Endothelial cell of umbilical vein (primary cell): ENCODE results near the gene SLC25A21. TPM values are rescaled to one million over a fixed set of nuclear protein-coding genes. Genes with fewer than 3 reads are reported as not detected.

Experiments
- BruUV-seq: library from RNA; stranded (reverse); fragments of 400-500 nt; replicated peaks from 2 replicates; lab custom pipeline; 2021; lab: Mats Ljungman, UMichigan
- CTCF ChIA-PET: fragments of 300-600, 350-600 bp; sonication (Branson Sonifier 250); formaldehyde crosslinking; loops from one replicate; lab custom pipeline; 2021; ENCODE audit warnings: antibody characterized with exemption, inconsistent platforms; lab: Charles Lee
- POLR2A ChIA-PET: fragments of 300-600, 350-600 bp; sonication (Branson Sonifier 250); formaldehyde crosslinking; loops from one replicate; lab custom pipeline; 2021; ENCODE audit warnings: antibody characterized with exemption, inconsistent platforms; lab: Charles Lee
- DNase-seq: peaks from one replicate; pipeline ENCODE4 v3.0.0-alpha.2; 2011; ENCODE audit warnings: low read depth, low spot score
- FAIRE-seq: peaks from 2 replicates; lab custom pipeline; 2011; peaks lifted over from hg19 to GRCh38; lab: Jason Lieb, UNC
- H2AFZ ChIP-seq: 2 replicates; pipeline ENCODE4 v1.6.0; 2012; ENCODE audit warnings: low read depth, low read length, control low read depth, inconsistent platforms
- H3K27ac ChIP-seq: 2 replicates; pipeline ENCODE4 v1.5.1; 2011; ENCODE audit warnings: low read depth, mild to moderate bottlenecking, control low read depth, low read length, moderate library complexity; ENCODE audit not compliant: insufficient read depth
- H3K27me3 ChIP-seq, 2 experiments: 2 replicates each; pipeline versions ENCODE4 v1.6.0 to v1.6.1; 2011; ENCODE audit warnings: low read length in 2 of 2, mixed read lengths in 1 of 2; ENCODE audit not compliant: control insufficient read depth in 2 of 2, insufficient read depth in 2 of 2
- H3K36me3 ChIP-seq, 2 experiments: 2 replicates in 1 of 2; 3 replicates in 1 of 2; pipeline ENCODE4 v1.5.1; 2011; ENCODE audit warnings: low read length in 2 of 2, mild to moderate bottlenecking in 1 of 2, moderate library complexity in 1 of 2; ENCODE audit not compliant: control insufficient read depth in 2 of 2, insufficient read depth in 2 of 2; ENCODE audit errors: extremely low read depth in 1 of 2
- H3K4me1 ChIP-seq: 3 replicates; pipeline ENCODE4 v1.5.1; 2011; ENCODE audit warnings: mild to moderate bottlenecking, low read length; ENCODE audit not compliant: control insufficient read depth, insufficient read depth; ENCODE audit errors: extremely low read depth
- H3K4me2 ChIP-seq: 2 replicates; pipeline ENCODE4 v1.6.1; 2011; ENCODE audit warnings: low read length, control low read depth, mixed read lengths; ENCODE audit not compliant: insufficient read depth
- H3K4me3 ChIP-seq, 3 experiments: fragments of 200-600 bp in 1 of 3; sonication (generic), shearing (Covaris generic) in 1 of 3; replicated peaks in 1 of 3; 2 replicates each; pipeline ENCODE4 v1.5.1; 2011 to 2016; ENCODE audit warnings: control low read depth in 3 of 3, low read length in 3 of 3, mild to moderate bottlenecking in 2 of 3, inconsistent platforms in 1 of 3, low read depth in 1 of 3, moderate library complexity in 1 of 3; ENCODE audit not compliant: insufficient read depth in 1 of 3
- H3K79me2 ChIP-seq: 2 replicates; pipeline ENCODE4 v1.6.0; 2012; ENCODE audit warnings: low read length, inconsistent platforms; ENCODE audit not compliant: control insufficient read depth, insufficient read depth
- H3K9ac ChIP-seq: replicated peaks from 2 replicates; pipeline ENCODE3; 2011; ENCODE audit warnings: low read length, control low read depth; ENCODE audit not compliant: insufficient read depth; ENCODE audit errors: extremely low read depth
- H3K9me1 ChIP-seq: replicated peaks from 3 replicates; pipeline ENCODE4 v1.6.0; 2011; ENCODE audit warnings: mild to moderate bottlenecking, low read length; ENCODE audit not compliant: control insufficient read depth, insufficient read depth; ENCODE audit errors: extremely low read depth
- H3K9me3 ChIP-seq: replicated peaks from 2 replicates; pipeline ENCODE4 v1.5.1; 2012; ENCODE audit warnings: low read length, inconsistent platforms; ENCODE audit not compliant: control insufficient read depth, insufficient read depth
- H4K20me1 ChIP-seq: replicated peaks from 2 replicates; pipeline ENCODE3; 2011; ENCODE audit warnings: mild to moderate bottlenecking, low read length; ENCODE audit not compliant: control insufficient read depth, insufficient read depth; ENCODE audit errors: extremely low read depth
- EZH2 ChIP-seq: IDR thresholded peaks from 2 replicates; pipeline ENCODE4 v1.6.1; 2012; ENCODE audit warnings: borderline replicate concordance, low read depth, mild to moderate bottlenecking, moderate library complexity, low read length, inconsistent platforms; ENCODE audit not compliant: severe bottlenecking
- FOS ChIP-seq: IDR thresholded peaks from 2 replicates; pipeline ENCODE4 v1.6.1; 2011; ENCODE audit warnings: mild to moderate bottlenecking, low read length, moderate library complexity, borderline replicate concordance; ENCODE audit not compliant: insufficient read depth
- GATA2 ChIP-seq: IDR thresholded peaks from 2 replicates; pipeline ENCODE4 v1.7.0; 2011; ENCODE audit warnings: low read depth, mild to moderate bottlenecking, moderate library complexity, mixed read lengths, low read length; ENCODE audit not compliant: insufficient read length, insufficient read depth
- JUN ChIP-seq: IDR thresholded peaks from 2 replicates; pipeline ENCODE4 v1.6.1; 2011; ENCODE audit warnings: borderline replicate concordance, low read depth; ENCODE audit not compliant: insufficient read length, insufficient read depth
- MAX ChIP-seq: IDR thresholded peaks from 2 replicates; pipeline ENCODE4 v1.6.1; 2011; ENCODE audit not compliant: insufficient read depth, insufficient read length
- MYC ChIP-seq: IDR thresholded peaks from one replicate; pipeline ENCODE4 v1.6.1; 2011; ENCODE audit warnings: mild to moderate bottlenecking, low read depth, low read length
- POLR2A ChIP-seq: IDR thresholded peaks from 2 replicates; pipeline ENCODE4 v1.6.1; 2012; ENCODE audit warnings: low read depth, mild to moderate bottlenecking, control low read depth, low read length
- POLR2AphosphoS5 ChIP-seq: IDR thresholded peaks from 2 replicates; pipeline ENCODE4 v1.6.1; 2012; ENCODE audit warnings: low read depth, mild to moderate bottlenecking, control low read depth, low read length, moderate library complexity; ENCODE audit not compliant: insufficient read depth
- dilution Hi-C: fragments of 300-500 bp; cut with MboI; formaldehyde crosslinking; loops from one replicate; pipeline ENCODE4 v1.15.0; 2019; ENCODE audit warnings: low sequenced_read_pairs; ENCODE audit not compliant: extremely low pct_ligation_motif_present
- intact Hi-C: fragments of 100-400 bp; cut with micrococcal nuclease; formaldehyde crosslinking; loops from one replicate; pipeline ENCODE4 v1.10.0; 2022
- polyA plus RNA-seq, 4 experiments: library from polyadenylated mRNA; depleted of rRNA in 3 of 4; stranded (reverse) in 3 of 4; unstranded in 1 of 4; fragments of >200 nt; gene quantifications; 2 replicates each; pipeline versions ENCODE4 v1.2.1 to v1.2.3, GENCODE V29; 2011 to 2012; ENCODE audit warnings: missing spikeins in 1 of 4
- total RNA-seq: library from RNA; stranded (reverse); gene quantifications from 2 replicates; pipeline ENCODE4 v1.2.3, GENCODE V29; 2021
- TF ChIP-seq, protein P1 (sequence below), 2 donors: IDR thresholded peaks; 1 replicate in 1 of 2; 2 replicates in 1 of 2; pipeline ENCODE4 v1.5.1; 2011; ENCODE audit warnings: low read length in 2 of 2, mild to moderate bottlenecking in 2 of 2, moderate library complexity in 2 of 2, control low read depth in 1 of 2, inconsistent platforms in 1 of 2, low read depth in 1 of 2; ENCODE audit not compliant: insufficient read depth in 1 of 2; ENCODE audit errors: extremely low read depth in 1 of 2

SLC25A21 gene
- total and polyA plus RNA-seq, 2 donors (not counting 3 experiments of a cell fraction or from before 2014, with no cell fraction given): 0.98 to 1.4 TPM

- CTCF ChIA-PET: interaction anchor here (1.8 kb wide), 1 partner anchor 117 kb away, joined by 7 read pairs; no protein-coding TSS in a partner anchor
- Histone ChIP-seq H3K27ac (no peak overlapping the region), H2AFZ (no peak overlapping the region), H3K9me3 (no peaks in the 10 kb centered on the region), H3K4me2 (no peak overlapping the region), H3K36me3 (no peaks in the 10 kb centered on the region), H3K4me3 (no peak overlapping the region), H3K9me1 (no peaks in the 10 kb centered on the region), H3K9ac (no peak overlapping the region), H3K27me3 (no peaks in the 10 kb centered on the region), H3K79me2 (no peaks in the 10 kb centered on the region), H3K4me1 (peaks cover 14% of the 10 kb centered on the region), H4K20me1 (no peaks in the 10 kb centered on the region)
- no peak for FAIRE-seq
- TF ChIP-seq POLR2AphosphoS5 (no peak), POLR2A (no peak), MAX (no peak), MYC (no peak), EZH2 (no peak), GATA2 (no peak)
- BruUV-seq: no TSS peak
- DNase-seq: no peak
- dilution Hi-C loops: no loop called here
- POLR2A ChIA-PET: no interaction called here
- intact Hi-C loops: loop anchor here (10.0 kb wide), 1 partner anchor 361 kb away; no protein-coding TSS in a partner anchor
Observed at GRCh38 chr14:37115406-37115805, 57.0 kb downstream of the SLC25A21 start.

- Histone ChIP-seq H3K4me1 (peaks cover 14% of the 10 kb centered on the region), H3K27ac (no peak overlapping the region), H3K36me3 (no peaks in the 10 kb centered on the region), H4K20me1 (no peaks in the 10 kb centered on the region), H3K4me3 (no peak overlapping the region), H3K9me3 (no peaks in the 10 kb centered on the region), H3K79me2 (no peaks in the 10 kb centered on the region), H3K27me3 (no peaks in the 10 kb centered on the region), H3K9ac (no peak overlapping the region), H3K4me2 (no peak overlapping the region), H3K9me1 (no peaks in the 10 kb centered on the region), H2AFZ (no peak overlapping the region)
- no peak for FAIRE-seq
- CTCF ChIA-PET: interaction anchor here (1.2 kb wide), 1 partner anchor 12 kb away, joined by 3 read pairs; no protein-coding TSS in a partner anchor
- no peak for DNase-seq
- POLR2A ChIA-PET: no interaction called here
- no TSS peak for BruUV-seq
- intact Hi-C loops: loop anchor here (10.0 kb wide), 1 partner anchor 360 kb away; no protein-coding TSS in a partner anchor
- dilution Hi-C loops: no loop called here
- TF ChIP-seq GATA2 (no peak), POLR2A (no peak), FOS (no peak), POLR2AphosphoS5 (no peak), MAX (no peak), MYC (no peak), JUN (no peak), EZH2 (no peak)
- TF ChIP-seq, protein P1, sequence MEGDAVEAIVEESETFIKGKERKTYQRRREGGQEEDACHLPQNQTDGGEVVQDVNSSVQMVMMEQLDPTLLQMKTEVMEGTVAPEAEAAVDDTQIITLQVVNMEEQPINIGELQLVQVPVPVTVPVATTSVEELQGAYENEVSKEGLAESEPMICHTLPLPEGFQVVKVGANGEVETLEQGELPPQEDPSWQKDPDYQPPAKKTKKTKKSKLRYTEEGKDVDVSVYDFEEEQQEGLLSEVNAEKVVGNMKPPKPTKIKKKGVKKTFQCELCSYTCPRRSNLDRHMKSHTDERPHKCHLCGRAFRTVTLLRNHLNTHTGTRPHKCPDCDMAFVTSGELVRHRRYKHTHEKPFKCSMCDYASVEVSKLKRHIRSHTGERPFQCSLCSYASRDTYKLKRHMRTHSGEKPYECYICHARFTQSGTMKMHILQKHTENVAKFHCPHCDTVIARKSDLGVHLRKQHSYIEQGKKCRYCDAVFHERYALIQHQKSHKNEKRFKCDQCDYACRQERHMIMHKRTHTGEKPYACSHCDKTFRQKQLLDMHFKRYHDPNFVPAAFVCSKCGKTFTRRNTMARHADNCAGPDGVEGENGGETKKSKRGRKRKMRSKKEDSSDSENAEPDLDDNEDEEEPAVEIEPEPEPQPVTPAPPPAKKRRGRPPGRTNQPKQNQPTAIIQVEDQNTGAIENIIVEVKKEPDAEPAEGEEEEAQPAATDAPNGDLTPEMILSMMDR (IDR thresholded peaks at IDR 0.05; ENCODE audit: extremely low read depth in 1 of 2, insufficient read depth in 1 of 2, low read depth in 1 of 2, low read length in 2 of 2): no peak
Observed at GRCh38 chr14:37114559-37114958, 57.8 kb downstream of the SLC25A21 start.
